Amniotic stem cell (primary cell): ENCODE measurements around the gene MRPL20.
"Not testable (repeated sequence)": the region's sequence is repeated elsewhere in the genome, so short reads cannot be mapped to it uniquely, and the experiment has no call there.

ENCODE experiments used
- DNase-seq: peaks from one replicate; lab custom pipeline; 2025; lab: John Stamatoyannopoulos, UW

Gene MRPL20

GRCh38 chr1:1406821-1407635 is at the start of gene MRPL20:
TSS of gene MRPL20 (minus strand) at chr1:1407293. CDS start at chr1:1407217, 76 bp downstream.
- DNase-seq, result peak; percentile 90

GRCh38 chr1:1456683-1457255 is 49.7 kb upstream of the MRPL20 start:
- DNase-seq, result not testable (repeated sequence)

GRCh38 chr1:1455934-1456333 is 48.8 kb upstream of the MRPL20 start:
- DNase-seq, result not testable (repeated sequence)

GRCh38 chr1:1455366-1455884 is 48.3 kb upstream of the MRPL20 start:
- no peak for DNase-seq

- DNase-seq, result not testable (repeated sequence)
Observed at GRCh38 chr1:1454286-1455056, 47.4 kb upstream of the MRPL20 start.

GRCh38 chr1:1452882-1453281 is 45.8 kb upstream of the MRPL20 start:
- DNase-seq, result no peak

- not testable (repeated sequence) for DNase-seq
Observed at GRCh38 chr1:1452365-1452739, 45.3 kb upstream of the MRPL20 start.

- no peak for DNase-seq
Observed at GRCh38 chr1:1451696-1452364, 44.7 kb upstream of the MRPL20 start.

GRCh38 chr1:1450616-1451015 is 43.5 kb upstream of the MRPL20 start:
- not testable (repeated sequence) for DNase-seq

- DNase-seq, result no peak
Observed at GRCh38 chr1:1449099-1449739, 42.1 kb upstream of the MRPL20 start, which contains the start of gene ATAD3C. TSS of gene ATAD3C (plus strand) at chr1:1449689. CDS start at chr1:1450684, 995 bp downstream.

GRCh38 chr1:1446631-1447030 is 39.5 kb upstream of the MRPL20 start:
- not testable (repeated sequence) for DNase-seq

- no peak for DNase-seq
Observed at GRCh38 chr1:1442069-1442770, 35.1 kb upstream of the MRPL20 start.

GRCh38 chr1:1441002-1441888 is 34.2 kb upstream of the MRPL20 start:
- no peak for DNase-seq

GRCh38 chr1:1440262-1441001 is 33.3 kb upstream of the MRPL20 start:
- DNase-seq, result no peak

- no peak for DNase-seq
Observed at GRCh38 chr1:1439546-1440261, 32.6 kb upstream of the MRPL20 start.

GRCh38 chr1:1438531-1439381 is 31.7 kb upstream of the MRPL20 start:
- no peak for DNase-seq

GRCh38 chr1:1437904-1438376 is 30.8 kb upstream of the MRPL20 start:
- DNase-seq, result no peak
